SK-N-SH (cell line): ENCODE results near the gene TMEM269. TPM values are rescaled to one million over a fixed set of nuclear protein-coding genes. Genes with fewer than 3 reads are reported as not detected.

Experiments used
- CTCF ChIA-PET: fragments of 300-600, 350-600 bp; formaldehyde crosslinking; extraction: SDS; loops from one replicate; lab custom pipeline; 2021; lab: Yijun Ruan, JAX
- POLR2A ChIA-PET: fragments of 350-600 bp; sonication (Branson Sonifier 250); formaldehyde crosslinking; extraction: SDS; loops from one replicate; lab custom pipeline; 2020; ENCODE audit warnings: antibody characterized with exemption, inconsistent platforms; lab: Yijun Ruan, JAX
- DNase-seq: peaks from one replicate; pipeline ENCODE4 v3.0.0; 2012
- H2AFZ ChIP-seq: fragments of 200-600 bp; sonication (generic); 2 replicates; pipeline ENCODE4 v1.8.1; 2016; ENCODE audit warnings: antibody characterized with exemption, mild to moderate bottlenecking, low read depth
- H3F3A ChIP-seq: fragments of 200-600 bp; sonication (generic); replicated peaks from 2 replicates; pipeline ENCODE3; 2016; ENCODE audit warnings: antibody characterized with exemption, mild to moderate bottlenecking; ENCODE audit not compliant: insufficient read depth
- H3K27ac ChIP-seq, 2 experiments: fragments of 200-500 bp in 1 of 2; fragments of 200-600 bp in 1 of 2; sonication (Bioruptor generic) in 1 of 2; sonication (generic), shearing (Covaris generic) in 1 of 2; 2 replicates each; pipeline versions ENCODE4 v1.5.1 to v1.6.1; 2014 to 2016; ENCODE audit warnings: low read depth in 2 of 2, inconsistent platforms in 1 of 2, low read length in 1 of 2, mild to moderate bottlenecking in 1 of 2, mixed read lengths in 1 of 2
- H3K27me3 ChIP-seq: fragments of 200-600 bp; sonication (generic), shearing (Covaris generic); 2 replicates; pipeline ENCODE4 v1.6.1; 2016; ENCODE audit warnings: mixed run types; ENCODE audit not compliant: insufficient read depth
- H3K36me3 ChIP-seq, 2 experiments: fragments of 200-500 bp in 1 of 2; fragments of 200-600 bp in 1 of 2; sonication (Bioruptor generic) in 1 of 2; sonication (generic) in 1 of 2; replicated peaks in 1 of 2; 2 replicates each; pipeline versions ENCODE3 to v1.5.1; 2014 to 2016; ENCODE audit warnings: low read length in 1 of 2, mild to moderate bottlenecking in 1 of 2; ENCODE audit not compliant: insufficient read depth in 2 of 2, control insufficient read depth in 1 of 2
- H3K4me1 ChIP-seq, 2 experiments: fragments of 200-500 bp in 1 of 2; fragments of 200-600 bp in 1 of 2; sonication (Bioruptor generic) in 1 of 2; sonication (generic), shearing (Covaris generic) in 1 of 2; 2 replicates each; pipeline versions ENCODE4 v1.5.1 to v1.6.1; 2014 to 2016; ENCODE audit warnings: low read depth in 1 of 2, low read length in 1 of 2, mixed run types in 1 of 2; ENCODE audit not compliant: insufficient read depth in 2 of 2, control insufficient read depth in 1 of 2
- H3K4me2 ChIP-seq: fragments of 200-600 bp; sonication (generic), shearing (Covaris generic); 2 replicates; pipeline ENCODE4 v1.6.1; 2017; ENCODE audit warnings: mixed run types
- H3K4me3 ChIP-seq, 2 experiments: fragments of 200-500 bp in 1 of 2; fragments of 200-600 bp in 1 of 2; sonication (Bioruptor generic) in 1 of 2; sonication (generic), shearing (Covaris generic) in 1 of 2; 2 replicates each; pipeline versions ENCODE4 v1.5.1 to v1.8.1; 2014 to 2016; ENCODE audit warnings: low read depth in 2 of 2, inconsistent platforms in 1 of 2, low read length in 1 of 2, mild to moderate bottlenecking in 1 of 2, mixed read lengths in 1 of 2, moderate library complexity in 1 of 2
- H3K79me2 ChIP-seq: fragments of 200-600 bp; sonication (generic); 2 replicates; pipeline ENCODE4 v1.8.1; 2017; ENCODE audit warnings: mild to moderate bottlenecking; ENCODE audit not compliant: insufficient read depth
- H3K9ac ChIP-seq: fragments of 200-600 bp; sonication (generic); 2 replicates; pipeline ENCODE4 v1.6.1; 2017; ENCODE audit warnings: mixed run types
- H3K9me2 ChIP-seq: fragments of 200-600 bp; sonication (generic); 2 replicates; pipeline ENCODE4 v1.6.1; 2017; ENCODE audit warnings: mixed run types
- H3K9me3 ChIP-seq: fragments of 200-600 bp; sonication (generic); 2 replicates; pipeline ENCODE4 v1.6.1; 2017; ENCODE audit warnings: mixed run types, mild to moderate bottlenecking, moderate library complexity
- H4K20me1 ChIP-seq: fragments of 200-600 bp; sonication (generic); 2 replicates; pipeline ENCODE4 v1.6.1; 2017; ENCODE audit warnings: mild to moderate bottlenecking, mixed run types; ENCODE audit not compliant: insufficient read depth
- FOXM1 ChIP-seq: IDR thresholded peaks from 2 replicates; pipeline ENCODE4 v1.4.0; 2012; ENCODE audit warnings: low read depth, mild to moderate bottlenecking
- GABPA ChIP-seq: IDR thresholded peaks from 2 replicates; pipeline ENCODE4 v1.4.0; 2012; ENCODE audit warnings: low read depth, mild to moderate bottlenecking
- IRF3 ChIP-seq: fragments of 150-350 bp; IDR thresholded peaks from 2 replicates; pipeline ENCODE4 v1.6.1; 2016; ENCODE audit warnings: mild to moderate bottlenecking, low read depth, low read length
- MAX ChIP-seq: IDR thresholded peaks from 2 replicates; pipeline ENCODE4 v1.4.0; 2012; ENCODE audit warnings: low read depth
- MEF2A ChIP-seq: IDR thresholded peaks from 2 replicates; pipeline ENCODE4 v1.4.0; 2012; ENCODE audit warnings: low read depth, borderline replicate concordance
- MXI1 ChIP-seq: IDR thresholded peaks from 2 replicates; pipeline ENCODE4 v1.6.1; 2012; ENCODE audit warnings: mild to moderate bottlenecking, low read depth, low read length, improper control_type of control experiment
- NRF1 ChIP-seq: IDR thresholded peaks from 2 replicates; pipeline ENCODE4 v1.6.1; 2012; ENCODE audit warnings: low read depth, mild to moderate bottlenecking, low read length
- PBX3 ChIP-seq: IDR thresholded peaks from 2 replicates; pipeline ENCODE4; 2012
- RFX5 ChIP-seq: IDR thresholded peaks from 2 replicates; pipeline ENCODE4 v1.6.1; 2012; ENCODE audit warnings: mild to moderate bottlenecking, improper control_type of control experiment, low read length
- TCF12 ChIP-seq: IDR thresholded peaks from 2 replicates; pipeline ENCODE4 v1.4.0; 2012
- TEAD4 ChIP-seq: IDR thresholded peaks from 2 replicates; pipeline ENCODE4 v1.4.0; 2012; ENCODE audit warnings: mild to moderate bottlenecking, borderline replicate concordance; ENCODE audit not compliant: insufficient read depth
- ZBTB33 ChIP-seq: IDR thresholded peaks from 2 replicates; pipeline ENCODE4 v1.4.0; 2012; ENCODE audit warnings: low read depth, borderline replicate concordance
- WGBS: methylation state at CpG from one replicate; pipeline ENCODE4 v1.1.6; 2017; ENCODE audit warnings: low lambda C conversion rate; 5-methylcytosine and 5-hydroxymethylcytosine counted together
- polyA plus RNA-seq, 3 experiments: library from polyadenylated mRNA; depleted of rRNA; stranded (reverse); fragments of >200 nt; gene quantifications; 2 replicates each; pipeline ENCODE4 v1.2.3, GENCODE V29; 2012

Gene TMEM269
- polyA plus RNA-seq, 1 of the 3 experiments (the other 2 are of a cell fraction) = 0.05 TPM

GRCh38 chr1:42769811-42770210 is 15.0 kb upstream of the TMEM269 start:
- ChIA-PET CTCF (interaction anchor here (0.7 to 10.1 kb wide), 3 partner anchors 144 to 603 kb away, joined by 3 to 75 read pairs (median 3); no protein-coding TSS in a partner anchor), POLR2A (no interaction called here)
- H3K9ac ChIP-seq = no peak overlapping the region
- H3K4me1 ChIP-seq = peaks cover under 1 to 10% of the 10 kb centered on the region in 2 experiments; a peak in 2 of 4 replicates
- TF ChIP-seq MXI1 (no peak), MEF2A (no peak), ZBTB33 (no peak), PBX3 (no peak), FOXM1 (no peak), TEAD4 (no peak), MAX (no peak), TCF12 (no peak), GABPA (no peak), RFX5 (no peak)
- peaks cover 3% of the 10 kb centered on the region for H4K20me1 ChIP-seq
- H3K27ac ChIP-seq = no peak overlapping the region
- peaks cover 78% of the 10 kb centered on the region for H3K79me2 ChIP-seq
- no peaks in the 10 kb centered on the region for H3K9me3 ChIP-seq
- no peaks in the 10 kb centered on the region for H3K27me3 ChIP-seq
- no peak overlapping the region for H3K4me2 ChIP-seq
- peaks cover 14% of the 10 kb centered on the region for H3F3A ChIP-seq
- no peak overlapping the region for H3K4me3 ChIP-seq
- WGBS = 95% methylated on average over 3 of the region's 3 CpGs
- no peaks in the 10 kb centered on the region for H3K9me2 ChIP-seq
- DNase-seq = no peak
- H3K36me3 ChIP-seq = peaks cover 17% of the 10 kb centered on the region in 2 experiments
- no peak overlapping the region for H2AFZ ChIP-seq

GRCh38 chr1:42773420-42773819 is 11.4 kb upstream of the TMEM269 start:
- ChIA-PET POLR2A (interaction anchor here (0.6 kb wide), 1 partner anchor 1787 kb away, joined by 3 read pairs; no protein-coding TSS in a partner anchor), CTCF (interaction anchor here (1.3 to 10.1 kb wide), 2 partner anchors 150 to 301 kb away, joined by 3 to 75 read pairs; no protein-coding TSS in a partner anchor)
- no peak overlapping the region for H3K4me2 ChIP-seq
- H3K4me1 ChIP-seq = peaks cover 0 to 1% of the 10 kb centered on the region in 2 experiments; a peak in 1 of 4 replicates
- H3K9ac ChIP-seq = no peak overlapping the region
- no peaks in the 10 kb centered on the region for H3F3A ChIP-seq
- H3K4me3 ChIP-seq = no peak overlapping the region
- H3K27ac ChIP-seq = no peak overlapping the region
- peaks cover 40 to 43% of the 10 kb centered on the region in 2 experiments for H3K36me3 ChIP-seq
- no peaks in the 10 kb centered on the region for H3K9me3 ChIP-seq
- no peak overlapping the region for H2AFZ ChIP-seq
- H3K27me3 ChIP-seq = no peaks in the 10 kb centered on the region
- no peak for DNase-seq
- H3K9me2 ChIP-seq = no peaks in the 10 kb centered on the region
- TF ChIP-seq IRF3 (no peak), MEF2A (no peak), NRF1 (no peak)
- WGBS = 52% methylated on average over 2 of the region's 2 CpGs
- peaks cover 44% of the 10 kb centered on the region for H3K79me2 ChIP-seq
- no peaks in the 10 kb centered on the region for H4K20me1 ChIP-seq
